SU-DHL-6 (cell line): Measurements from ENCODE around the gene DNALI1.

Experiments used
- H2AFZ ChIP-seq: fragments of 200-600 bp; sonication (generic); 2 replicates; pipeline ENCODE4 v1.6.1; 2014; ENCODE audit warnings: low read depth, mild to moderate bottlenecking, moderate library complexity, mixed read lengths, antibody characterized with exemption, low read length; ENCODE audit not compliant: severe bottlenecking
- H3F3A ChIP-seq: fragments of 200-600 bp; shearing (Covaris generic); 2 replicates; pipeline ENCODE4 v1.6.0; 2016; ENCODE audit warnings: antibody characterized with exemption, mild to moderate bottlenecking; ENCODE audit not compliant: insufficient read depth
- H3K27ac ChIP-seq: fragments of 200-600 bp; sonication (generic); 2 replicates; pipeline ENCODE4 v1.5.1; 2016; ENCODE audit warnings: low read depth, mild to moderate bottlenecking, low read length, moderate library complexity, mixed read lengths
- H3K27me3 ChIP-seq: fragments of 200-600 bp; sonication (generic), shearing (Covaris generic); 2 replicates; pipeline ENCODE4 v1.6.0; 2014; ENCODE audit warnings: mild to moderate bottlenecking, low read length
- H3K36me3 ChIP-seq: fragments of 200-600 bp; sonication (generic); 2 replicates; pipeline ENCODE4 v1.6.1; 2014; ENCODE audit warnings: mild to moderate bottlenecking, low read length, mixed read lengths
- H3K4me2 ChIP-seq: fragments of 300-600, 200-600 bp; shearing (Covaris generic), sonication (generic); 2 replicates; pipeline ENCODE4 v1.6.0; 2014; ENCODE audit warnings: low read length, low read depth, mild to moderate bottlenecking; ENCODE audit not compliant: poor library complexity, severe bottlenecking
- H3K4me3 ChIP-seq: fragments of 200-600 bp; sonication (generic); 2 replicates; pipeline ENCODE4 v1.5.1; 2014; ENCODE audit warnings: antibody characterized with exemption, low read length, mild to moderate bottlenecking, mixed read lengths; ENCODE audit not compliant: insufficient read depth, poor library complexity, severe bottlenecking
- H3K79me2 ChIP-seq: fragments of 200-600 bp; sonication (generic); 2 replicates; pipeline ENCODE4 v1.6.1; 2014; ENCODE audit warnings: mild to moderate bottlenecking, low read length, moderate library complexity; ENCODE audit not compliant: insufficient read depth
- H3K9ac ChIP-seq: fragments of 200-600 bp; sonication (generic); 2 replicates; pipeline ENCODE4 v1.7.0; 2014; ENCODE audit warnings: mild to moderate bottlenecking, low read length
- H3K9me2 ChIP-seq: fragments of 200-600 bp; sonication (generic); replicated peaks from 2 replicates; pipeline ENCODE4 v1.6.1; 2014; ENCODE audit warnings: low read length; ENCODE audit not compliant: insufficient read depth
- H3K9me3 ChIP-seq: fragments of 200-600 bp; sonication (generic); 2 replicates; pipeline ENCODE4 v1.6.1; 2014; ENCODE audit warnings: low read length, mixed read lengths; ENCODE audit not compliant: insufficient read depth
- H4K20me1 ChIP-seq: fragments of 200-600 bp; sonication (generic); 2 replicates; pipeline ENCODE4 v1.6.1; 2014; ENCODE audit warnings: low read depth, mild to moderate bottlenecking, antibody characterized with exemption, low read length, moderate library complexity, mixed read lengths
- CTCF ChIP-seq: fragments of 200-600 bp; sonication (generic); IDR thresholded peaks from one replicate; pipeline ENCODE4 v1.5.1; 2017; ENCODE audit warnings: antibody characterized with exemption, mild to moderate bottlenecking, low read length, moderate library complexity; ENCODE audit not compliant: insufficient read depth, poor library complexity, severe bottlenecking
- EZH2phosphoT487 ChIP-seq: fragments of 200-600 bp; sonication (generic), shearing (Covaris generic); conservative IDR thresholded peaks from 2 replicates; pipeline ENCODE4 v1.6.1; 2018; ENCODE audit warnings: mild to moderate bottlenecking, antibody characterized with exemption, low read length, moderate library complexity, mixed read lengths

Gene DNALI1

GRCh38 chr1:37593726-37594125, 37.0 kb downstream of the DNALI1 start:
- H3K36me3 ChIP-seq = peaks cover 26% of the 10 kb centered on the region; the same call in 1 of the 2 replicates
- peaks cover 41% of the 10 kb centered on the region for H3K79me2 ChIP-seq
- no peak for TF ChIP-seq CTCF
- no peak for TF ChIP-seq EZH2phosphoT487
- no peak overlapping the region for H3K27ac ChIP-seq
- no peaks in the 10 kb centered on the region for H3K27me3 ChIP-seq
- peak overlapping the region; percentile 82 for H3K4me2 ChIP-seq
- peaks cover 6% of the 10 kb centered on the region; the same call in 1 of the 2 replicates for H4K20me1 ChIP-seq
- no peaks in the 10 kb centered on the region for H3K9me3 ChIP-seq
- no peaks in the 10 kb centered on the region for H3F3A ChIP-seq
- H3K9ac ChIP-seq = no peak overlapping the region
- H3K4me3 ChIP-seq = no peak overlapping the region
- no peak overlapping the region for H2AFZ ChIP-seq
- H3K9me2 ChIP-seq = no peaks in the 10 kb centered on the region

GRCh38 chr1:37595440-37596181, 38.9 kb downstream of the DNALI1 start, which contains the start of gene GNL2:
TSS of gene GNL2 (minus strand) at chr1:37595937. CDS start at chr1:37595822, 115 bp downstream.
- peaks cover 18% of the 10 kb centered on the region; the same call in 1 of the 2 replicates for H3K36me3 ChIP-seq
- peak within 1 kb of the TSS; percentile 84 for H3K9ac ChIP-seq
- H3K9me2 ChIP-seq = no peaks in the 10 kb centered on the region
- peaks cover 40% of the 10 kb centered on the region for H3K79me2 ChIP-seq
- peaks cover 6% of the 10 kb centered on the region; the same call in 1 of the 2 replicates for H4K20me1 ChIP-seq
- H3K9me3 ChIP-seq = no peaks in the 10 kb centered on the region
- TF ChIP-seq EZH2phosphoT487 = no peak
- no peak for TF ChIP-seq CTCF
- peak within 1 kb of the TSS; percentile 33; the same call in 1 of the 2 replicates for H3K27ac ChIP-seq
- no peaks in the 10 kb centered on the region for H3K27me3 ChIP-seq
- peak within 1 kb of the TSS; percentile 97 for H3K4me3 ChIP-seq
- peak within 1 kb of the TSS; percentile 88 for H2AFZ ChIP-seq
- peak within 1 kb of the TSS; percentile 82 for H3K4me2 ChIP-seq
- no peaks in the 10 kb centered on the region for H3F3A ChIP-seq

GRCh38 chr1:37596182-37596667, 39.5 kb downstream of the DNALI1 start:
- no peaks in the 10 kb centered on the region for H3F3A ChIP-seq
- H3K27me3 ChIP-seq = no peaks in the 10 kb centered on the region
- H3K79me2 ChIP-seq = peaks cover 36% of the 10 kb centered on the region
- peak overlapping the region; percentile 84 for H3K9ac ChIP-seq
- TF ChIP-seq CTCF (no peak), EZH2phosphoT487 (no peak)
- H3K4me2 ChIP-seq = peak overlapping the region; percentile 82
- H2AFZ ChIP-seq = peak overlapping the region; percentile 88
- no peaks in the 10 kb centered on the region for H3K9me2 ChIP-seq
- peak overlapping the region; percentile 97 for H3K4me3 ChIP-seq
- H3K9me3 ChIP-seq = no peaks in the 10 kb centered on the region
- peaks cover 14% of the 10 kb centered on the region; the same call in 1 of the 2 replicates for H3K36me3 ChIP-seq
- peaks cover 6% of the 10 kb centered on the region; the same call in 1 of the 2 replicates for H4K20me1 ChIP-seq
- H3K27ac ChIP-seq = no peak overlapping the region
